T-helper 17 cell (primary cell): ENCODE results near the gene NUBPL. TPM values are rescaled to one million over a fixed set of nuclear protein-coding genes. Genes with fewer than 3 reads are reported as not detected.
"Not testable (repeated sequence)": the region's sequence is repeated elsewhere in the genome, so short reads cannot be mapped to it uniquely, and the experiment has no call there.

Experiments used
- ATAC-seq: fragments of 150-1000 bp; cut with Tn5 transposase; 2 replicates; pipeline ENCODE4 v1.10.0; 2021; ENCODE audit warnings: mild to moderate bottlenecking, moderate library complexity
- DNase-seq, 3 donors: peaks; one replicate each; pipeline versions ENCODE4 v3.0.0 to v3.0.0-alpha.2; 2020 to 2021
- H3K9me3 ChIP-seq: one replicate; pipeline ENCODE4 v1.7.0; 2013; ENCODE audit warnings: low read length, mild to moderate bottlenecking; ENCODE audit not compliant: control insufficient read depth, poor library complexity, severe bottlenecking
- H3K27ac Mint-ChIP-seq: one replicate; pipeline ENCODE4 v1.8.0; 2022; ENCODE audit warnings: mild to moderate bottlenecking, moderate library complexity, mixed read lengths
- H3K27me3 Mint-ChIP-seq: one replicate; pipeline ENCODE4 v1.8.0; 2022; ENCODE audit warnings: mixed read lengths
- H3K36me3 Mint-ChIP-seq: one replicate; pipeline ENCODE4 v1.8.0; 2022; ENCODE audit warnings: low read depth, mixed read lengths
- H3K4me1 Mint-ChIP-seq: one replicate; pipeline ENCODE4 v1.8.0; 2022; ENCODE audit warnings: mild to moderate bottlenecking, mixed read lengths
- H3K4me3 Mint-ChIP-seq: one replicate; pipeline ENCODE4 v1.8.0; 2022; ENCODE audit warnings: mild to moderate bottlenecking, moderate library complexity, mixed read lengths
- total RNA-seq, 4 donors: library from RNA in 2 of 4; stranded (reverse) in 2 of 4; gene quantifications; one replicate each; pipeline ENCODE4 v1.2.3 and lab custom pipeline; 2022 to 2026

Gene NUBPL
- total RNA-seq, 2 donors from 2014 or later: 9.9 to 10.4 TPM

DNA sequence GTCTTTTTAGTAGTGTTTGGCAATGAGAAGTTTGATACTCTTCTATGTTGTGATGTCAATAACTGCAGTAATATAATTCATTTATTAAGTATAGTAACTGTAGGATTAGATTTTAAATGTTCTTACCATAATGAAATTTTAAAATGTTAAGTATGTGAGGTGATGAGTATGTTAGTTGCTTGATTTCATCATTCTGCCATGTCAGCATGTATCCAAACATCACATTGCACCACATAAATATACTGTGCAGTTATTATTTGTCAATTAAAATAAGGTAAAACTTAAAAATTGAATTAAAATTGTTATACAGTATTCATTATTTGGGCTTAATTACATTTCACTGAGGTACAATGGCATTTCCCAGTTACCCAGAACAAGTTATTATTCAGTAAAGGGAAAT, 138.6 kb downstream of the NUBPL start:
- H3K4me1 Mint-ChIP-seq: no peaks in the 10 kb centered on the region
- H3K27me3 Mint-ChIP-seq: no peaks in the 10 kb centered on the region
- no peaks in the 10 kb centered on the region for H3K9me3 ChIP-seq
- H3K36me3 Mint-ChIP-seq: peaks cover 10% of the 10 kb centered on the region
- DNase-seq (no peak), ATAC-seq (no peak)
- H3K4me3 Mint-ChIP-seq: no peak overlapping the region
- H3K27ac Mint-ChIP-seq: no peak overlapping the region

DNA sequence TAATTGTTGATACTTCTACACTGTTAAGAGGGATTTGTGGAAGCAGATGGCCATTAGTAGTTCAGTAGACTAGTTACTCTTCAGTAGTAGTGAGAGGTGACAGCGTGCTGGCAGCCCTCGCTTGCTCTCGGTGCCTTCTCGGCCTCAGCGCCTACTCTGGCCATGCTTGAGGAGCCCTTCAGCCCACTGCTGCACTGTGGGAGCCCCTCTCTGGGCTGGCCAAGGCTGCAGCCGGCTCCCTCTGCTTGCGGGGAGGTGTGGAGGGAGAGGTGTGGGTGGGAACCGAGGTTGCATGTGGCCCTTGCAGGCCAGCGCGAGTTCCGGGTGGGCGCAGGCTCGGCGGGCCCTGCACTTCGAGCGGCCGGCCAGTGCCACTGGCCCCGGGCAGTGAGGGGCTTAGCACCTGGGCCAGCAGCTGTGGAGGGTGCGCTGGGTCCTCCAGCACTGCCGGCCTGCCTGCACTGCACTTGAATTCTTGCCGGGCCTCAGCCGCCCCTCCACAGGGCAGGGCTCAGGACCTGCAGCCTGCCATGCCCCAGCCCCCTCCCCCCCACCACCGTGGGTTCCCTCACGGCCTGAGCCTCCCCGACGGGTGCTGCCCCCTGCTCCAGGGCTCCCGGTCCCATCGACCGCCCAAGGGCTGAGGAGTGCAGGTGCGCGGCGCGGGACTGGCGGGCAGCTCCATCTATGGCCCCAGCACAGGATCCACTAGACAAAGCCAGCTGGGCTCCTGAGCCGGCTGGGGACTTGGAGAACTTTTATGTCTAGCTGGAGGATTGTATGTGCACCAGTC, 139.3 kb downstream of the NUBPL start:
- Mint-ChIP-seq H3K27ac (no peak overlapping the region), H3K4me1 (no peaks in the 10 kb centered on the region), H3K27me3 (no peaks in the 10 kb centered on the region), H3K36me3 (peaks cover 10% of the 10 kb centered on the region), H3K4me3 (no peak overlapping the region)
- ATAC-seq (no peak), DNase-seq (no peak)
- no peaks in the 10 kb centered on the region for H3K9me3 ChIP-seq

DNA sequence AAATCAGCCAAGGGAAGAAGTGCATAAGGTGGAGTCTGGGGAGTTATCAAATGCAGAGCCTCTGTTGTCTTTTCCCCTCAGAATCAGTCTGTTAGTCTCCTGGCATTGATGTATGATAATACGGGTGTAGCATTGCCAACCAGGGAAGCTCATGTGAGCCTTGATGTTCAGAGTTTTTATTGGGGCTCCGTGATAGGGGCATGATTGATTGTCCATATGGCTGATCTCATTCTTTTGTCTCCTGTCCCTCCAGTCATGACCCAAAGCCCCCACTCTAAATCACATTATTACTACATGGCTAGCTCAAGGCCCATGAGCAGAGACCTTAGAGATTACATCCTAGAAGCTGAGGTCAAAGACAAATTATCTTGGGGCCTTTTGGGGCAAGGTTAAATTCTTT, 140.9 kb downstream of the NUBPL start:
- ATAC-seq (no peak), DNase-seq (no peak)
- Mint-ChIP-seq H3K4me1 (no peaks in the 10 kb centered on the region), H3K27me3 (no peaks in the 10 kb centered on the region), H3K27ac (no peak overlapping the region), H3K4me3 (no peak overlapping the region), H3K36me3 (peaks cover 12% of the 10 kb centered on the region)
- H3K9me3 ChIP-seq: no peaks in the 10 kb centered on the region

DNA sequence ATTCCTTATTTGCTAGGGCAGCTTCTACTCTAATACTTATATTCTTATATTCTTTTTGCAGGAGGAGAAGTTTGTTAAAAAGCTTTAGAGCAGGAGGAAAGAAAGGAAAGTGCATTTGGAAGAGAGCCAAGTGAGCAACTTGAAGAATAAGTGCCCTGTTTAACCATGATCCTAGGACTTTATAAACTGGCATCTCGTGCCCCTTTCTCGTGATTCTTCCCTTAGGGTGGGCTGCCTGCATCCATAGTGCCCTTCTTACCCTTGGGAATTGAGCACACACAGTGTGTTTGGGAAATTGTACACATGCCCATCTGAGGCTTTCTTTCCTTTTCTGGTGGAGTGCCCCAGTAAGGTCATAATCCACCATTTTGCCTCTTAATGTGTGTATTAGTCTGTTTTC, 141.9 kb downstream of the NUBPL start:
- ATAC-seq (no peak), DNase-seq (no peak)
- no peaks in the 10 kb centered on the region for H3K4me1 Mint-ChIP-seq
- no peaks in the 10 kb centered on the region for H3K9me3 ChIP-seq
- H3K27ac Mint-ChIP-seq: no peak overlapping the region
- H3K36me3 Mint-ChIP-seq: peaks cover 12% of the 10 kb centered on the region
- no peaks in the 10 kb centered on the region for H3K27me3 Mint-ChIP-seq
- no peak overlapping the region for H3K4me3 Mint-ChIP-seq

DNA sequence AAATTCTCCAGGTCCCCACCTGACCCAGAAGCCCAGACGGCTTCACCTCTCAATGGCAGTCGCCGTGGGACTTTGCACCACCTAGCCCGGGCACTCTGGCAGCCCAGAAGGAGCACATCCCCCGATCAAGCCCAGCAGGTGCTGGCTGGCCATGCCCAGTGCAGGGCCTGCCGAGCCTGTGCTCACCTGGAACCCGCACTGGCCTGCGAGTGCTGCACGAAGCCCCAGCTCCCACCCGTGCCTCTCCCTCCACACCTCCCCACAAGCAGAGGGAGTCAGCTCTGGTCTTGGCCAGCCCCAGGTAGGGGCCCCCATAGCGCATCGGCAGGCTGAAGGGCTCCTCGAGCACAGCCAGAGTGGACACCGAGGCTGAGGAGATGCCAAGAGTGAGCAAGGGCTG, 144.5 kb downstream of the NUBPL start:
- H3K27me3 Mint-ChIP-seq: no peaks in the 10 kb centered on the region
- no peak overlapping the region for H3K4me3 Mint-ChIP-seq
- H3K36me3 Mint-ChIP-seq: peaks cover 12% of the 10 kb centered on the region
- no peaks in the 10 kb centered on the region for H3K4me1 Mint-ChIP-seq
- no peaks in the 10 kb centered on the region for H3K9me3 ChIP-seq
- no peak overlapping the region for H3K27ac Mint-ChIP-seq
- DNase-seq: no peak
- ATAC-seq: no peak

DNA sequence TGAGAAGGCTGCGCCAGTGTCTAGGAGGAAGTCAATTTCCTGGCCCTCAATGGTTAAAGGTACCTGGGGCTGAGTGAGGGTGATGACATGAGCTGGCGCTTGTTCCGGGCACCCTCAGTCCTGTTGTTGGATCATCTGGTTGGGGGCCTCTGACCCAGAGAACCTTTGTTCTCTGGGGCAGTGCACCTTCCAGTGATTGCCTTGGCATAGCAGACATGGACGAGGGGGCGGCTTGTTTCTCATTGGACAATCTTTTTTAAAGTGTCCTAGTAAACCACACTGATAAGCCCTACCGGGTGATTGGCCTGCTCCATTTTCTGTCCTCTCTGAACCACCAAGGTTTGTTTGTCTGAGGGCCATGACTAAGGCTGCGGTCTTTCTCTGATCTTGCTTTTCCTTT, 147.5 kb downstream of the NUBPL start:
- not testable (repeated sequence) for H3K9me3 ChIP-seq, H3K4me1 Mint-ChIP-seq, DNase-seq, ATAC-seq, H3K27me3 Mint-ChIP-seq, H3K27ac Mint-ChIP-seq, H3K36me3 Mint-ChIP-seq, H3K4me3 Mint-ChIP-seq

DNA sequence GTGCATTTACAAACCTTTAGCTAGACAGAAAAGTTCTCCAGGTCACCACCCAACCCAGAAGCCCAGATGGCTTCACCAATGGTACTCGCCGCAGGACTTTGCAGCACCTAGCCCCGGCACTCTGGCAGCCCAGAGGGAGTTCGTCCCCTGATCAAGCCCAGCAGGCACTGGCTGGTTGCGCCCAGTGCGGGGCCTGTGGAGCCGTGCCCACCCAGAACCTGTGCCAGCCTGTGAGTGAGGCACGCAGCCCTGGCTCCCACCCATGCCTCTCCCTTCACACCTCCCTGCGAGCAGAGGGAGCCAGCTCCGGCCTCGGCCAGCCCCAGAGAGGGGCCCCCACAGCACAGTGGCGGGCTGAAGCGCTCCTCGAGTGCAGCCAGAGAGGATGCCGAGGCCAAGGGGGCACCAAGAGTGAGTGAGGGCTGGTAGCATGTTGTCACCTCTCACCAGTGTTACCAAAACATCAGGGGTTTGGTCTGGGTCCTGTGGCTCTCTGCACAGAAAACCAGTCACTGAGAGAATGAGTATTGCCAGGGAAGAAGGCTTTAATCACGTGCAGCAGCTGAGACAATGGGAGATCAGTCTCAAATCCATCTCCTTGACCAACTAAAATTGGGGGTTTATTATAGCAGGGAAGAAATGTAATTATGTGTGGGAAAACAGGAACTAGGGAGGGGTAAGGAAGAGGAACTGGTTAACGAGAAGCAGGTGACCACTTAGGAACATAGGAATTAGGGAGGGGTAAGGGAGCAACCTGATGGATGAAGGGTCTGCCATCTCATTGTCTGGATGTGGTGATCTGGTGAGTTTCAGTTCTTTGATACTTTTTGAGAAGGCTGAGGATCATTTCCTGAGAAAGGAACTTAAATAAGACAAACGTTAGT, 151.3 kb downstream of the NUBPL start:
- no peak for ATAC-seq
- Mint-ChIP-seq H3K4me3 (no peak overlapping the region), H3K36me3 (peaks cover 2% of the 10 kb centered on the region), H3K4me1 (no peaks in the 10 kb centered on the region), H3K27ac (no peak overlapping the region), H3K27me3 (no peaks in the 10 kb centered on the region)
- DNase-seq: no peak
- H3K9me3 ChIP-seq: no peaks in the 10 kb centered on the region

DNA sequence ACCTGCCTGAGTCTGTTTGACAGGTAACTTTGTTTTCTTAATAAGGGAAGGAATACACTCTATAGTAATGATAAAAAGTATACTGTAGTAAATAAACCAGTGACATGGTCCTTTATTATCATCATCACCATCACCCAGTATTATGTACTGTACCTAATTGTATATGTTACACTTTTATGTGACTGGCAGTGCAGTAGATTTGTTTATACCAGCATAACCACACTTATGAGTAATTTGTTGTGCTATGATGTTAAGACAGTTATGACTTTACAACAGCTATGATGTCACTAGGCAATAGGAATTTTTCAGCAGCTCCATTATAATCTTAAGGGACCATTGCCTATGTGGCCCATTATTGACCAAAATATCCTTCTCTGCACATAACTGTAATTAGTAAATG, 155.0 kb downstream of the NUBPL start:
- Mint-ChIP-seq H3K36me3 (no peaks in the 10 kb centered on the region), H3K27ac (no peak overlapping the region), H3K27me3 (no peaks in the 10 kb centered on the region), H3K4me1 (no peaks in the 10 kb centered on the region), H3K4me3 (no peak overlapping the region)
- DNase-seq (no peak), ATAC-seq (no peak)
- H3K9me3 ChIP-seq: no peaks in the 10 kb centered on the region

DNA sequence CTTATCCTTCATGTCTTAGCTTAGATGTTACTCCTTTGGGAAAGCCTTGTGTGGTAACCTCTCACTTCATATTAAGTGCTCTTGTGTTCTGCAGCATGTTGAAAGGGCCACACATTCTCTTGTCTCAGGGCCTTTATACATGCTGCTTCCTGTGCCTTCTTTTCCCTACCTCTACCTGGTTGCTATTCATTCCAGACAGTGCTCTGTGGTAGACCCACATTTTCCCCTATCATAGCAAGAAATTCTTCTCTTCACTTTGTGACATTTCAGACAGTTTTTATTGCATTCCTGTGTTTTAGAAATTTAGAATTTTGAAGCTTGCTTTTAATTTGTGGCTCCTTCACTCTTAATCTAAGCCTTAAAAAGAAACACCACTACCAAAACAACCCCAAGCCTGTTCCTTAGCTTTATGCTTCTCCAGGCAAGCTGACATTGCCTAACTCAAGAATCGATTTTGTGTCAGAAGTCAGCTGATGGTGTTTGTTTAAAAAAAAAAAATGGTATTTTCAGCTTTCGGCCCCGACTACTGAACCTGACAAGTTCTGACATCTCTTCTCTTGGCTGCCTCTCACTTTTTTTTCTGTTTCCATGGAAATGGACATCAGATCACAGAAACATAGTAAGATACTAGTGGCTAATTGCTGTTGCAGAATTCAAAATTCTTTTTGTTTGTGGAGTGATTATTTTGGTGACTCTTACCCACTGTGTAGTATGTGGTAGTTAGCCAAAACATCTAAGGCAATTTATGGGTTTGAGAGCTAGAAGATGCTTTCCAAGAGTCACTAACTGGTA, 156.3 kb downstream of the NUBPL start:
- peaks cover 2% of the 10 kb centered on the region for H3K9me3 ChIP-seq
- H3K4me1 Mint-ChIP-seq: no peaks in the 10 kb centered on the region
- no peak overlapping the region for H3K4me3 Mint-ChIP-seq
- H3K27ac Mint-ChIP-seq: no peak overlapping the region
- H3K36me3 Mint-ChIP-seq: no peaks in the 10 kb centered on the region
- DNase-seq (no peak), ATAC-seq (no peak)
- H3K27me3 Mint-ChIP-seq: no peaks in the 10 kb centered on the region

DNA sequence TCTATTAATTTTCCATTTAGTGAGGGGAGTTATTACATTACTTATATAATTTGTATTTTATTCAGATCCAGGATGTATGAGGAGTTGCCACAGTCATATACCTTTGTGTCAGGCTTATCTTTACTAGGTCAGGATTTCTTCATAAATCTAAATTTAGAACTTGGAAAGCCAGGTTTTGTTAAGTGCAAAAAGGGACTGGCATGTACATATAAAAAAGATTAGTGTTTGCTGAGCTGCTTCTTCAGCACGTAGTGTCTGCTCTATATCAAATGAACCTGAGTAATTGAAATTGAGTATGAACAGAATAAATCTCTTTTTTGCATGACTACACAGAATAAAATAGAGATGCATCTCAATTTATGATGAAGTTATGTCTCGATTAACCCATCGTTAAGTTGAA, 157.4 kb downstream of the NUBPL start:
- H3K27me3 Mint-ChIP-seq: no peaks in the 10 kb centered on the region
- H3K27ac Mint-ChIP-seq: no peak overlapping the region
- no peak for ATAC-seq
- no peak overlapping the region for H3K4me3 Mint-ChIP-seq
- H3K9me3 ChIP-seq: peaks cover 2% of the 10 kb centered on the region
- no peak for DNase-seq
- no peaks in the 10 kb centered on the region for H3K36me3 Mint-ChIP-seq
- H3K4me1 Mint-ChIP-seq: no peaks in the 10 kb centered on the region

DNA sequence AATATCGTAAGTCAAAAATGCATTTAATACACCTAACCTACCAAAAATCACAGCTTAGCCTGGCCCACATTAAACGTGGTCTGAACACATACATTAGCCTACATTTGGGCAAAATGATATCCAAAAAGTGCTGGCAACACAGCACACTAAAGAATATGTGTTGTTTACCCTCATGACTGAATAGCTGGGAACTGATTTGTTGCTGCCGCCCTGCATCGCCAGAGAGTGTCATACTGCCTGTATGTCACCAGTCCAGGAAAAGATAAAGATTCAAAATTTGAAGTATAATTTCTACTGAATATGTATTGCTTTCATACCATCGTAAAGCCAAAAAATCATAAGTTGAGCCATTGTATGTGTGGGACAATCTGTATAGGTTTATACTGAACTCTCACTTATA, 157.8 kb downstream of the NUBPL start:
- Mint-ChIP-seq H3K4me1 (no peaks in the 10 kb centered on the region), H3K36me3 (no peaks in the 10 kb centered on the region), H3K4me3 (no peak overlapping the region), H3K27me3 (no peaks in the 10 kb centered on the region), H3K27ac (no peak overlapping the region)
- no peak for DNase-seq
- peaks cover 2% of the 10 kb centered on the region for H3K9me3 ChIP-seq
- ATAC-seq: no peak

DNA sequence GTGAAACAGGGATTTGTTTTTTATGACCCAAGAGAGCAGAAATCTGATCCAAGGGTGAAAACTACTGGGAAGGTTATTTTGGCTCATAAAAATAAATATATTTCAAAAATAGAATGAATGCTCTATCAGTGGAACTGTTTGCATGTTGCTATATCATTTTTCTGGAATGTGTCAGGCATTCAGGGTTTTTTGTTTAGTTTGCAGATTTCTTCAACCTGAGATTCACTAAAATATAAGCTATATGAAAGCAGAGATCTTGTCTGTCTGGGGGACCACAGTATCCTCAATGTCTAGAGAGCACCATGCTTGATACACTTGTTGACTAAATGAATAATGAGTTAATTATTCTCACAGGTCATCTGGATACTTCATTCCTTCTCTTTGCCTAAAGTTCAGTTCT, 165.1 kb downstream of the NUBPL start:
- Mint-ChIP-seq H3K27ac (no peak overlapping the region), H3K27me3 (no peaks in the 10 kb centered on the region), H3K36me3 (peaks cover 5% of the 10 kb centered on the region), H3K4me1 (no peaks in the 10 kb centered on the region), H3K4me3 (no peak overlapping the region)
- DNase-seq (no peak), ATAC-seq (no peak)
- H3K9me3 ChIP-seq: peaks cover 5% of the 10 kb centered on the region

DNA sequence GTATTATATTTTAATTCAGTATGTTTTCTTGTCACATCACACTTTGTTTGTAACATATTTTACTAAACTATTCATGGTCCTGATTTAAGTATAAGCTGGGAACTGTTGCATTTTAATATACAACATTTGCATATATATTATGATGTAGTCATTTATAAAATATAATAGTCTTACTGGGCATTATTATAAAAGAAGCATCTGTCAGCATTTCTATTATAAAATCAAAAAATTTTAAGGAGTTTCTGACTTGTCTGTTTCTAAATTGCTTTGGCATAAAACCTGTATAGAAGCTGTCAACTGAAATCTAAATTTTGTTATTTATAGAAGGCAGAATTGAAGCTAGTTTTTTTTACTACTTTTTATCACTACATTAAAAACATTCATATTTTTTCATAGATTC, 166.6 kb downstream of the NUBPL start:
- H3K36me3 Mint-ChIP-seq: peaks cover 5% of the 10 kb centered on the region
- peaks cover 3% of the 10 kb centered on the region for H3K9me3 ChIP-seq
- no peaks in the 10 kb centered on the region for H3K4me1 Mint-ChIP-seq
- no peak for ATAC-seq
- no peak for DNase-seq
- no peak overlapping the region for H3K27ac Mint-ChIP-seq
- H3K4me3 Mint-ChIP-seq: no peak overlapping the region
- no peaks in the 10 kb centered on the region for H3K27me3 Mint-ChIP-seq
